Hepatocyte (in vitro differentiated cells): Measurements from ENCODE around the gene PAWR. TPM values are rescaled to one million over a fixed set of nuclear protein-coding genes. Genes with fewer than 3 reads are reported as not detected.
A peak's percentile ranks its signal among the peaks of the same experiment; 100 is the strongest.

ENCODE experiments used
- DNase-seq: peaks from one replicate; pipeline ENCODE4 v3.0.0-alpha.2; 2016; ENCODE audit warnings: low spot score
- H2AFZ ChIP-seq: fragments of 200-600 bp; sonication (generic); 2 replicates; pipeline ENCODE4 v1.6.0; 2016; ENCODE audit warnings: antibody characterized with exemption, mild to moderate bottlenecking
- H3K27ac ChIP-seq: fragments of 200-600 bp; sonication (generic); 2 replicates; pipeline ENCODE4 v1.5.1; 2016; ENCODE audit warnings: mild to moderate bottlenecking
- H3K27me3 ChIP-seq: fragments of 200-600 bp; sonication (generic); 2 replicates; pipeline ENCODE4 v1.6.1; 2016
- H3K36me3 ChIP-seq: fragments of 200-600 bp; sonication (generic); replicated peaks from 2 replicates; pipeline ENCODE4 v1.5.1; 2016; ENCODE audit warnings: low read depth; ENCODE audit not compliant: insufficient read depth
- H3K4me1 ChIP-seq: fragments of 200-600 bp; sonication (generic); 2 replicates; pipeline ENCODE4 v1.5.1; 2016; ENCODE audit warnings: mild to moderate bottlenecking, moderate library complexity; ENCODE audit not compliant: insufficient read depth
- H3K4me2 ChIP-seq: fragments of 200-600 bp; sonication (generic); 2 replicates; pipeline ENCODE4 v1.6.0; 2016
- H3K4me3 ChIP-seq: fragments of 200-600 bp; sonication (generic); 2 replicates; pipeline ENCODE4 v1.5.1; 2016; ENCODE audit warnings: mild to moderate bottlenecking
- H3K79me2 ChIP-seq: fragments of 200-600 bp; sonication (generic); 2 replicates; pipeline ENCODE4 v1.6.0; 2017; ENCODE audit warnings: mild to moderate bottlenecking
- H3K9me2 ChIP-seq: fragments of 200-600 bp; sonication (generic); replicated peaks from 2 replicates; pipeline ENCODE4 v1.6.0; 2017; ENCODE audit warnings: mild to moderate bottlenecking; ENCODE audit not compliant: insufficient read depth
- H3K9me3 ChIP-seq: fragments of 200-600 bp; sonication (generic); 2 replicates; pipeline ENCODE4 v1.5.1; 2016; ENCODE audit warnings: low read depth, mild to moderate bottlenecking
- H4K20me1 ChIP-seq: fragments of 200-600 bp; sonication (generic); 2 replicates; pipeline ENCODE4 v1.6.0; 2016; ENCODE audit warnings: mild to moderate bottlenecking; ENCODE audit not compliant: insufficient read depth, poor library complexity, severe bottlenecking
- CTCF ChIP-seq: fragments of 200-600 bp; sonication (generic); IDR thresholded peaks from 2 replicates; pipeline ENCODE4 v1.5.1; 2016; ENCODE audit warnings: antibody characterized with exemption, mild to moderate bottlenecking; ENCODE audit not compliant: poor library complexity
- EZH2 ChIP-seq: fragments of 200-600 bp; sonication (generic); IDR thresholded peaks from 2 replicates; pipeline ENCODE4 v1.6.1; 2016; ENCODE audit warnings: antibody characterized with exemption, mild to moderate bottlenecking, borderline replicate concordance
- EZH2phosphoT487 ChIP-seq: fragments of 200-600 bp; sonication (generic); IDR thresholded peaks from one replicate; pipeline ENCODE4 v1.6.1; 2018; ENCODE audit warnings: antibody characterized with exemption, mild to moderate bottlenecking, low read depth, moderate library complexity; ENCODE audit not compliant: unreplicated experiment, severe bottlenecking
- WGBS: methylation state at CpG from one replicate; pipeline ENCODE4 v1.1.6; 2016; ENCODE audit warnings: low lambda C conversion rate; ENCODE audit errors: missing lambda C conversion rate; 5-methylcytosine and 5-hydroxymethylcytosine counted together
- polyA plus RNA-seq: library from polyadenylated mRNA; unstranded; fragments of >200 nt; fragmentation: Nextera tagmentation; extraction: Ambion mirVana; gene quantifications from 2 replicates; pipeline ENCODE4 v1.2.1, GENCODE V29; 2016
- total RNA-seq: library from RNA; depleted of rRNA; stranded (reverse); fragments of >200 nt; gene quantifications from 2 replicates; pipeline ENCODE4 v1.2.3, GENCODE V29; 2014

Gene PAWR
- total RNA-seq (30.2 and 40.5 TPM in 2 replicates), polyA plus RNA-seq (54.9 and 70.9 TPM in 2 replicates)

- Histone ChIP-seq H3K27ac (peak within 1 kb of the TSS; percentile 97), H3K4me3 (peak within 1 kb of the TSS; percentile 82), H3K4me2 (peak within 1 kb of the TSS; percentile 87), H3K36me3 (no peaks in the 10 kb centered on the region), H4K20me1 (no peaks in the 10 kb centered on the region), H2AFZ (peak within 1 kb of the TSS; percentile 91), H3K4me1 (peaks cover 11% of the 10 kb centered on the region), H3K9me2 (no peaks in the 10 kb centered on the region), H3K79me2 (peaks cover 38% of the 10 kb centered on the region), H3K27me3 (no peaks in the 10 kb centered on the region), H3K9me3 (no peaks in the 10 kb centered on the region)
- TF ChIP-seq CTCF: peak; percentile 39
- no peak for TF ChIP-seq EZH2
- WGBS: under 1% methylated on average over 77 of the region's 107 CpGs
- DNase-seq: peak; percentile 93
These were observed at the start of gene PAWR for GRCh38 chr12:79690638-79691510. PAWR (minus strand) TSS chr12:79690964; CDS start chr12:79690244, 720 bp downstream.

GRCh38 chr12:79737875-79738718, 47.3 kb upstream of the PAWR start:
- no peaks in the 10 kb centered on the region for H3K27me3 ChIP-seq
- no peak overlapping the region for H3K4me3 ChIP-seq
- no peaks in the 10 kb centered on the region for H4K20me1 ChIP-seq
- H3K36me3 ChIP-seq: no peaks in the 10 kb centered on the region
- H3K4me1 ChIP-seq: no peaks in the 10 kb centered on the region
- H3K4me2 ChIP-seq: no peak overlapping the region
- no peaks in the 10 kb centered on the region for H3K9me3 ChIP-seq
- peak overlapping the region; percentile 16 for H2AFZ ChIP-seq
- no peak overlapping the region for H3K27ac ChIP-seq
- WGBS: 25% methylated on average over 4 of the region's 4 CpGs
- TF ChIP-seq EZH2phosphoT487: no peak
- peak; percentile 63 for TF ChIP-seq CTCF
- no peaks in the 10 kb centered on the region for H3K79me2 ChIP-seq
- no peaks in the 10 kb centered on the region for H3K9me2 ChIP-seq
- DNase-seq: peak; percentile 73

GRCh38 chr12:79732638-79733037, 41.9 kb upstream of the PAWR start:
- H2AFZ ChIP-seq: no peak overlapping the region
- no peaks in the 10 kb centered on the region for H3K36me3 ChIP-seq
- no peak for DNase-seq
- H3K79me2 ChIP-seq: no peaks in the 10 kb centered on the region
- H4K20me1 ChIP-seq: no peaks in the 10 kb centered on the region
- no peak overlapping the region for H3K4me3 ChIP-seq
- no peaks in the 10 kb centered on the region for H3K9me2 ChIP-seq
- no peak overlapping the region for H3K4me2 ChIP-seq
- no peak for TF ChIP-seq EZH2phosphoT487
- TF ChIP-seq CTCF: no peak
- no peak for TF ChIP-seq EZH2
- no peaks in the 10 kb centered on the region for H3K9me3 ChIP-seq
- H3K4me1 ChIP-seq: no peaks in the 10 kb centered on the region
- no peak overlapping the region for H3K27ac ChIP-seq
- H3K27me3 ChIP-seq: no peaks in the 10 kb centered on the region
